Ishikawa (cell line): ENCODE results near the gene GDF10.

Experiments
- CEBPB ChIP-seq: IDR thresholded peaks from 2 replicates; pipeline ENCODE4 v1.6.1; 2012
- EP300 ChIP-seq: IDR thresholded peaks from 2 replicates; pipeline ENCODE4 v1.6.1; 2012; ENCODE audit warnings: borderline replicate concordance
- TAF1 ChIP-seq: IDR thresholded peaks from 2 replicates; pipeline ENCODE4 v1.6.1; 2012; ENCODE audit warnings: low read depth, mild to moderate bottlenecking

DNA sequence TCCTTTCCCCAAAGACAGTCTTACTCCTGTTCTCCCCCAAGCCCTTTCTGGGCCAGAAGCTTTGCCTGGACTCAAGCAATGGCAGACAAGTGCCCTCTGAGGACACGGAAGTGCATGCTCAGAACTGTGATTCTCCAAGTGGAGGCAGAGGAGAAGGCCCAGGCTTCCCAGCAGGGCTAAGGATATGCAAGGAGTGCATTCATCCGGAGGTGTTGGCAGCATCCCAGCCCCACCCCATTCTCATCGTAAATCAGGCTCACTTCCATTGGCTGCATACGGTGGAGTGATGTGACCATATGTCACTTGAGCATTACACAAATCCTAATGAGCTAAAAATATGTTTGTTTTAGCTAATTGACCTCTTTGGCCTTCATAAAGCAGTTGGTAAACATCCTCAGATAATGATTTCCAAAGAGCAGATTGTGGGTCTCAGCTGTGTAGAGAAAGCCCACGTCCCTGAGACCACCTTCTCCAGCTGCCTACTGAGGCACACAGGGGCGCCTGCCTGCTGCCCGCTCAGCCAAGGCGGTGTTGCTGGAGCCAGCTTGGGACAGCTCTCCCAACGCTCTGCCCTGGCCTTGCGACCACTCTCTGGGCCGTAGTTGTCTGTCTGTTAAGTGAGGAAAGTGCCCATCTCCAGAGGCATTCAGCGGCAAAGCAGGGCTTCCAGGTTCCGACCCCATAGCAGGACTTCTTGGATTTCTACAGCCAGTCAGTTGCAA is 46.7 kb downstream of the GDF10 start:
- no peak for TF ChIP-seq TAF1
- no peak for TF ChIP-seq CEBPB
- no peak for TF ChIP-seq EP300
